Measurements from ENCODE around the gene PADI1.

Gene PADI1

GRCh38 chr1:17204546-17205440, at the start of gene PADI1:
Gene PADI1, plus strand, starts transcription at chr1:17205128. Its CDS starts 90 bp downstream, at chr1:17205218.
- DNase-seq (ENCODE audit: low spot score) = no peak

DNA sequence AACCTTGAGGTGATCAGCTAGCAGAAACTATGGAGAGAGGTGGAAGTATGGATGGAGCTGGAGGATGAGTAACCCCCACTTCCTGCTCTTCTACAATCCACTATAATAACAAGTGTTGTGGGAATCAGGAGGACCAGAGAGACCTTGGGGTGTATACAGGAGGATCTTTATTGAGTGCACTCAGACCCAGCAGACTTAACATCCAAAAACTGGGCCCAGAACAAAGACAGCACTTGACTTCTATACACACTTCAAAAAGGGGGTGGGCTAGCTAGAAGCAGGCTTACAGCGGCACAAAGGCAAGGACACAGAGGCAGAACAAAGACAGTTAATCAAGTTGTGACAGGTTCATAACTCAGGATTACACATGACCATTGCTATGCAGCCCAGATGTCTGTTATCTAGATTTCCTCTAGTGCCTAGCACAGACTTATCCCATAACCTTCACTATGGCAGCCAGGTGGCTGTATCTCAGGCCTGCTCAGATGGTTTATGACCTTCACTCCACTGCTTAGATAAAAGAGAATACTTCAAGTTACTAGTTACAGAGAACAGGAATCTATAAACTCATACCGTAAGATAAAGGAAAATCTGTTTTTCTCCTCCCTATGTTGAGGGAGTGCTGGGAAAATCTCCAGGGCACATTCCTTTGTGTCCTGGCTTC, 49.5 kb upstream of the PADI1 start:
- no peak for DNase-seq (ENCODE audit: low spot score)

GRCh38 chr1:17156108-17156507, 48.8 kb upstream of the PADI1 start:
- no peak for DNase-seq (ENCODE audit: low spot score)

- no peak for DNase-seq (ENCODE audit: low spot score)
Measured at GRCh38 chr1:17158961-17159360, 46.0 kb upstream of the PADI1 start.

GRCh38 chr1:17161137-17161740, 43.7 kb upstream of the PADI1 start:
- DNase-seq (ENCODE audit: low spot score) = no peak

DNA sequence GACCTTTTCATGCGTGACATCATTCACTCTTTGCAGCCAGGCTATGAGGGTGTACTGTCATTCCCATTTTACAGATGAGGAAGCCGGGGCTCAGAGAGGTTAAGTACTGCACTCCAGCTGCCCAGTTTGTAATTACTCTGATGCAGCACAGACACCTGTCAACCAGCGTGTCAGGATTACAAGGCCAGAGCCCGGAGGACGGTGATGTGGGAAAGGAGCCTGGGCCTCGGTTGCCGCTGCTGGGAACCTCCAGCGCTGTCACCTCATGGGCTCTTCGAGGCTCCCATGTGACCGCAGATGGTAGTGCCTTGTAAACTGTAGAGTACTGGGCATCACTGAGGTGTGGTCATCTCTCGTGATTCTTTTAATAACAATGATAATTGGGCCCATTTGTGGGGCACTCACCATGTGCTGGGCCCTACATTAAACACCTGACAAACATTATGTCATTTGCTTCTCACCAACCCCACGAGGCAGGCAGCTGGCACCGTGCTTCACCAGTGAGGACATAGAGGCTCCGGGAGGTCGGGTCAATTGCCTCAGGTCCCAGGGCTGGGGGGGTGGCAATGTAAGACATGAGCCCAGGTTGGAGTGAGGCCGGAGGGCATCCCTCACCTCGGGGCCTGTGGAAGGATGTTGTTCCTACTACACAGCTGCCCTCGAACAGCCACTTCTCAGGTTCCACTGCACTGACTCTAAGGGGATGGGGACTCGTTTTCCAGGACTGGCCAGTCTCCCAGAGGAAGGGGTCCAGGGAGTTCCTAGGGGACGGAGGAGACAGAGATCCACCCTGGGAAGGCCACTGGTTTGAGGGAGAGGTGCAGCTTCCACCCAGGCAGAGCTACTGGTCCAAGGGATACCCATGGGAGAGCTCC, 42.8 kb upstream of the PADI1 start:
- no peak for DNase-seq (ENCODE audit: low spot score)

DNA sequence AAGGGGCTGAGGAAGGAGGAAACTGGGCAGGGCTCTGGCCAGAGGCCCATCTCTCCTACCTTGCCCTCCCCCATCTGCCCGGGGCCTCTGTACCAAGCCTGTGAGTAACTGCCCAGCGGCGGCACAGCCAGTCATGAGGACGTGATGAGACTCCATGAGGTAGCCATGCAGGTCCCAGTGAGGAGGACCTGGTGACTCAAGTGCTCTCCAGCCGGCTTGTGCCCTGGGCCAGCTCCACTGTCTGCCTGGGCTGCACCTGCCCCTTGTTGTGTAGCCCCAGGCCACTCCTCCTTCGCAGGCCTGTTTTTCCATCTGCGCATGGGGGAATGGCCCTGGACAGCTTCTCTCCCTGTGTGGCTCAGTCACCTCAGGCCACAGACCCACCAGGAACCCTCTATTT, 42.0 kb upstream of the PADI1 start:
- DNase-seq (ENCODE audit: low spot score) = no peak

- no peak for DNase-seq (ENCODE audit: low spot score)
Measured at GRCh38 chr1:17163371-17163770, 41.6 kb upstream of the PADI1 start.

- no peak for DNase-seq (ENCODE audit: low spot score)
Measured at GRCh38 chr1:17163789-17164666, 40.9 kb upstream of the PADI1 start.

DNA sequence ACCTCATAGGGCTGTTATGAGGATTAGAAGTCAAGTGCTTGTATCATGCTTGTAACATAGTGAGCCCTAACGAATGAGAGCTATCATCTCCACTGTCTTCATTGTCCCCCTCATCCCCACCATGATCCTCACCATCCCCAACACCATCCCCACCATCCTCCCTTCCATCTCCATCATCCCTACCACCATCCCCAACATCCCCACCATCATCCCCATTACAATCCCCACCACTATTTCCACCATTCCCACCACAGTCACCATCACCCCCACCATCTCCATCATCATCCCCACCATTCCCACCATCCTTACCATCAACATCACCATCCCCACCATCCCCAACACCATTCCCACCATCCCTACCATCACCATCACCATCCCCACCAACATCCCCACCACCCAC, 39.1 kb upstream of the PADI1 start:
- DNase-seq (ENCODE audit: low spot score) = no peak

- no peak for DNase-seq (ENCODE audit: low spot score)
Measured at GRCh38 chr1:17167041-17167785, 37.7 kb upstream of the PADI1 start.

- DNase-seq (ENCODE audit: low spot score) = no peak
Measured at GRCh38 chr1:17167786-17168090, 37.2 kb upstream of the PADI1 start.

- DNase-seq (ENCODE audit: low spot score) = no peak
Measured at GRCh38 chr1:17168091-17168876, 36.6 kb upstream of the PADI1 start.

- no peak for DNase-seq (ENCODE audit: low spot score)
Measured at GRCh38 chr1:17170571-17170970, 34.4 kb upstream of the PADI1 start.

GRCh38 chr1:17173217-17173616, 31.7 kb upstream of the PADI1 start:
- DNase-seq (ENCODE audit: low spot score) = no peak

DNA sequence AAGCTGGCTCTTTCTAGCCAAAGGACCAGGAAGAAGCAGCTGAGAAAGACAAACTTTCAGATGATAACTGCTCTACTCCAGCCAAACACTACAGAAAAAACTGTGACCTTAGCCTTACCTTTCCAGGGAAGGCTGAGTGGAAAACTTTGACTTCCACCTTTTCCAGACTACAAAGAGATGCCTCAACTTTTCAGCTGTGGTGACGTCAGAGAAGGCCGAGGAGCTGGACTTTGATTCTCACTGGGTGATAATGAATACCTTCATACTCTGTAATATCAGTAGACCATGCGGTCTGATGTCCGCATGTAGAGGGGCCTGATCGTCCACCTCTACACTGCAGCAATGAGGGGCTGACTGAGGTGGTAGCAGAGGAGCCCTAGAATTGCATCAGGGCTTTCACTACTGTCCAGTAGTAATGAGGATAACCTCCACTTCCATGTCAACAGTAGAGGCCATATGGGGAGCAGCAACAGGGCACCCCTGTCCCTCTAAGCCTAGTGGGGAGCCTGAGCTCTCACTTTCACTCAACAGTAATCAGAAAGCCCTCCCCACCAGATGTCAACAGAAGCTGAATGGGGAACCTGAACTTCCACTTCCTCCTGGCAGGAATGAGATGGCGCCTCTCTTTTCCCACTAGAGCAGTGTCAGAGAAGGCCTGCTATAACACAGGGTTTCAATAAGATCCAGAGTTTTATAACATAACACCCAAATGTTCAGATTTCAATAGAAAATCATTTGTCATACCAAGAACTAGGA, 28.4 kb upstream of the PADI1 start:
- DNase-seq (ENCODE audit: low spot score) = no peak

DNA sequence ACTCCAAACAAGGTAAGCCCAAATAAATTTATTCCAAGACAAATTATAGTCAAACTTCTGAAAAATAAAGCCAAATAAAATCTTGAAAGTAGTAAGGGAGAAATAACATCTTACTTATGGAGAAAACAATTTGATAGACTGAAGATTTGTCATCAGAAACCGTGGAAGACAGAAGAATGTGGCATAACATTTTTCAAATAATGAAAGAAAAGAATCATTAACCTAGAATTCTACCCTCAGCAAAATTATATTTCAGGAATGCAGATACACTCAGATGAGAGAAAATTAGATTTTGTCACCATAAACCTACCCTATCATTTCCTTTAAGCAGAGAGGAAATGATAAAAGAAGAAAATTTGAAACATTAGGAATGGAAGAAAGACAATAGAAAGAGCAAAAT, 27.3 kb upstream of the PADI1 start:
- DNase-seq (ENCODE audit: low spot score) = no peak

GRCh38 chr1:17181781-17182464, 23.0 kb upstream of the PADI1 start:
- no peak for DNase-seq (ENCODE audit: low spot score)

All from HuH-7 (cell line).